H1 (cell line): ENCODE results near the gene UBE2H.

Source experiments
- CTCF ChIP-seq, 3 experiments: IDR thresholded peaks; 1 replicate in 2 of 3; 2 replicates in 1 of 3; pipeline versions ENCODE4 v1.5.1 to v1.6.1; 2011; ENCODE audit warnings: low read length in 3 of 3, mild to moderate bottlenecking in 3 of 3, inconsistent platforms in 2 of 3, low read depth in 1 of 3, moderate library complexity in 1 of 3; ENCODE audit not compliant: insufficient read depth in 1 of 3; ENCODE audit errors: control extremely low read depth in 1 of 3
- EZH2 ChIP-seq: fragments of 200-600 bp; sonication (generic); IDR thresholded peaks from 2 replicates; pipeline ENCODE4 v1.7.1; 2012; ENCODE audit warnings: low read depth, mild to moderate bottlenecking, moderate library complexity, low read length, inconsistent platforms; ENCODE audit not compliant: severe bottlenecking
- MAFK ChIP-seq: IDR thresholded peaks from 2 replicates; pipeline ENCODE4 v1.6.1; 2012; ENCODE audit warnings: low read depth, mild to moderate bottlenecking, improper control_type of control experiment, low read length
- POLR2A ChIP-seq, 2 experiments: IDR thresholded peaks; 1 replicate in 1 of 2; 2 replicates in 1 of 2; pipeline ENCODE4 v1.6.1; 2011; ENCODE audit warnings: low read depth in 2 of 2, low read length in 2 of 2, mild to moderate bottlenecking in 2 of 2; ENCODE audit errors: control extremely low read depth in 1 of 2
- POLR2AphosphoS5 ChIP-seq: IDR thresholded peaks from 2 replicates; pipeline ENCODE4 v1.6.1; 2011; ENCODE audit warnings: low read depth, low read length
- RAD21 ChIP-seq, 2 experiments: IDR thresholded peaks in 1 of 2; conservative IDR thresholded peaks in 1 of 2; 2 replicates each; pipeline ENCODE4 v1.6.1; 2011; ENCODE audit warnings: low read depth in 2 of 2, low read length in 2 of 2, improper control_type of control experiment in 1 of 2, inconsistent platforms in 1 of 2, mild to moderate bottlenecking in 1 of 2, moderate library complexity in 1 of 2
- RXRA ChIP-seq: IDR thresholded peaks from 2 replicates; pipeline ENCODE4 v1.6.1; 2011; ENCODE audit warnings: low read depth, mild to moderate bottlenecking, low read length, moderate library complexity; ENCODE audit not compliant: insufficient read depth
- SP2 ChIP-seq: IDR thresholded peaks from 2 replicates; pipeline ENCODE4 v1.6.1; 2012; ENCODE audit warnings: mild to moderate bottlenecking, low read length, inconsistent platforms

DNA sequence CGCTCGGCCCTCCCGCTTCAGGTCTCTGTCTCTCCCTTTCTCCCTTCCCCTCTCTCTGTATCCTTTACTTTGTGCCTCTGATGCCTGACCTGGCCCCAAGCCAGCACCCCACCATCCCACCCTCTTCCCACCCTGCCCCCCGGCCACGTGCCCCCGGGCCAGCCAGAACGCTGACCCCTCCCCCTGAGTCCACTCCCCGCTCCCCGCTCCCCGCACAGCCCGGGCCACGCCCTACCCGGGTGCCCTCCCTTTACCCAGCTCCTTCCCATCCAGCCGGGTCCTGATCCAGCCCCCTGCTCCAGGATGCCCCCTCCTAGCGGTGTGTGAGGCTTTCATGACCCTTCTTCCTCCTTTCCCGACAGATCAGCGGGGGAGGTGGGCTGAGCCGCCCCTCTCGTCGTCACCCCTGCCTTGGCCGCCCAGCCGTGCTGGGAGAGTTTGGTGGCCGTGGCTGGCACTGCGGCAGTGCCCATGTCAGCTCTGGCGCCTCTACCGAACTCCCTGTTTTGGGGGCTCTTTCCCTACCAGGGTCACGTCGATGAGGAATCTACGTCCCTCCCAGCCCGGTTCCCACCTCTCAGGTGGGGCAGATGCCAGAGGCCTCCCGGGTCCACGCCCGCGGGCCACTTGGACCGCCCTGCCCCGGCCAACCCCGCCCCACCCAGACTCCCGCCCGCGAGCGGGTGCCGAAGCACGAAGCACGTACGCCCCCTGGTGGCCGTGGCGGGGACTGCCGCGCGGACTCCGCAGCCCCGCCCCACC, 127.4 kb downstream of the UBE2H start:
- TF ChIP-seq POLR2AphosphoS5 (0 out of 2 replicates have a peak, but pooled peaks have one; percentile 16), MAFK (no peak), CTCF (IDR thresholded peaks at IDR 0.05; ENCODE audit: control extremely low read depth in 1 of 3, insufficient read depth in 1 of 3, low read depth in 1 of 3, low read length in 3 of 3) (peak; percentile 48 to 82 (median 63)), RAD21 (IDR thresholded peaks at IDR 0.05 in 1 of 2, conservative IDR thresholded peaks at IDR 0.05 in 1 of 2; ENCODE audit: low read depth in 2 of 2, low read length in 2 of 2) (peak; percentile 70 to 75), SP2 (no peak), POLR2A (IDR thresholded peaks at IDR 0.05; ENCODE audit: control extremely low read depth in 1 of 2, low read depth in 2 of 2, low read length in 2 of 2) (peak; percentile 42 to 60; a peak in 1 of 3 replicates), EZH2 (no peak), RXRA (no peak)
